Esophagus muscularis mucosa (tissue), 4 donors: ENCODE data around the gene MMP21. TPM values are rescaled to one million over a fixed set of nuclear protein-coding genes. Genes with fewer than 3 reads are reported as not detected.

Experiments
- DNase-seq: peaks from one replicate; pipeline ENCODE4 v3.0.0-alpha.2; 2017; ENCODE audit errors: extremely low spot score
- H3K27ac ChIP-seq, 4 donors: fragments of 200-600 bp; sonication (generic); replicated peaks in 1 of 4; 1 replicate in 3 of 4; 2 replicates in 1 of 4; pipeline ENCODE4 v1.5.1; 2016 to 2019; ENCODE audit warnings: mild to moderate bottlenecking in 1 of 4
- H3K27me3 ChIP-seq, 4 donors: fragments of 200-600 bp; sonication (generic); one replicate each; pipeline versions ENCODE4 v1.5.1 to v1.6.0; 2016 to 2019
- H3K36me3 ChIP-seq, 4 donors: fragments of 200-600 bp; sonication (generic); one replicate each; pipeline ENCODE4 v1.5.1; 2016 to 2019
- H3K4me1 ChIP-seq, 4 donors: fragments of 200-600 bp; sonication (generic); one replicate each; pipeline ENCODE4 v1.5.1; 2016 to 2019
- H3K4me3 ChIP-seq, 4 donors: fragments of 200-600 bp; sonication (generic); 1 replicate in 2 of 4; 2 replicates in 2 of 4; pipeline ENCODE4 v1.5.1; 2016 to 2019; ENCODE audit warnings: mild to moderate bottlenecking in 4 of 4, moderate library complexity in 1 of 4
- H3K9me3 ChIP-seq, 4 donors: fragments of 200-600 bp; sonication (generic); 1 replicate in 3 of 4; 2 replicates in 1 of 4; pipeline ENCODE4 v1.5.1; 2016 to 2019
- EP300 ChIP-seq: sonication (generic); formaldehyde crosslinking; IDR thresholded peaks from one replicate; pipeline ENCODE4 v1.6.1; 2017; ENCODE audit warnings: antibody characterized with exemption
- POLR2A ChIP-seq: fragments of 450-650 bp; IDR thresholded peaks from one replicate; pipeline ENCODE4 v1.6.1; 2017; ENCODE audit warnings: antibody characterized with exemption, moderate library complexity, mild to moderate bottlenecking, low read depth
- POLR2AphosphoS5 ChIP-seq, 2 donors: sonication (generic); formaldehyde crosslinking; IDR thresholded peaks; one replicate each; pipeline ENCODE4 v1.6.1; 2017; ENCODE audit warnings: antibody characterized with exemption in 2 of 2
- WGBS: methylation state at CpG from one replicate; pipeline ENCODE4 v1.1.5; 2018; 5-methylcytosine and 5-hydroxymethylcytosine counted together
- intact Hi-C: fragments of 100-400 bp; cut with DNase I; formaldehyde crosslinking; loops from one replicate; pipeline ENCODE4 v1.15.1; 2023
- small RNA-seq, 3 donors: library from RNA; depleted of rRNA; stranded (forward); fragments of <200 nt; gene quantifications; one replicate each; pipeline ENCODE3, GENCODE V24; 2016
- total RNA-seq, 4 donors: library from RNA; depleted of rRNA; stranded (reverse); fragments of >200 nt; gene quantifications; one replicate each; pipeline versions ENCODE4 v1.1.0 to v1.2.1, GENCODE V29; 2016
- TF ChIP-seq, protein P1 (sequence below), 3 experiments: fragments of 200-600 bp in 2 of 3; fragments of 450-650 bp in 1 of 3; sonication (generic) in 2 of 3; IDR thresholded peaks; one replicate each; pipeline ENCODE4 v1.5.1; 2017 to 2019; ENCODE audit warnings: antibody characterized with exemption in 3 of 3, mild to moderate bottlenecking in 2 of 3, moderate library complexity in 1 of 3

The MMP21 gene
- total RNA-seq, 4 donors from 2014 or later: not detected

DNA sequence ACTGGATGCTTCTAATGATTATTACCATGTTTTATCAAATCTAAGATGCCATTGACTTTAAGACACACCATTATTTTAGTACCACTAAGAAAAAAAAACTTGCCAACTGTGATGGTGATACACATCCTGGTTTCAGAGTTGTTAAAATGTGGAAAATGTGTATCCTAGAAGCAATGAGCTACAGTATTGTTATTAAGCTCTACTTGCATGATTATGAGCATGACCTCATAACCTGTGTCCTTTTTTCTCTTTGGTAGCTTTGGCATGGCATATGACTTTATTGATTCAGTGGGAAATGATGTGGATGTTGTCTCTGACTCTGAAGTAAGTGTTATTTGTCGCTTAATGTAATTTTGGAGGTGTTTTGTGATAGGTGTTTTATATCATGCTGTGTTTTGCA is 52.8 kb downstream of the MMP21 start:
- intact Hi-C loops: no loop called here
- H3K27ac ChIP-seq: no peak overlapping the region
- H3K27me3 ChIP-seq: no peaks in the 10 kb centered on the region
- peaks cover 42 to 67% (median 59%) of the 10 kb centered on the region in 4 donors for H3K36me3 ChIP-seq
- H3K9me3 ChIP-seq: no peaks in the 10 kb centered on the region
- 97% methylated on average over 1 of the region's 1 CpG for WGBS
- peaks cover 15 to 31% (median 21%) of the 10 kb centered on the region in 4 donors for H3K4me1 ChIP-seq
- TF ChIP-seq, protein P1, sequence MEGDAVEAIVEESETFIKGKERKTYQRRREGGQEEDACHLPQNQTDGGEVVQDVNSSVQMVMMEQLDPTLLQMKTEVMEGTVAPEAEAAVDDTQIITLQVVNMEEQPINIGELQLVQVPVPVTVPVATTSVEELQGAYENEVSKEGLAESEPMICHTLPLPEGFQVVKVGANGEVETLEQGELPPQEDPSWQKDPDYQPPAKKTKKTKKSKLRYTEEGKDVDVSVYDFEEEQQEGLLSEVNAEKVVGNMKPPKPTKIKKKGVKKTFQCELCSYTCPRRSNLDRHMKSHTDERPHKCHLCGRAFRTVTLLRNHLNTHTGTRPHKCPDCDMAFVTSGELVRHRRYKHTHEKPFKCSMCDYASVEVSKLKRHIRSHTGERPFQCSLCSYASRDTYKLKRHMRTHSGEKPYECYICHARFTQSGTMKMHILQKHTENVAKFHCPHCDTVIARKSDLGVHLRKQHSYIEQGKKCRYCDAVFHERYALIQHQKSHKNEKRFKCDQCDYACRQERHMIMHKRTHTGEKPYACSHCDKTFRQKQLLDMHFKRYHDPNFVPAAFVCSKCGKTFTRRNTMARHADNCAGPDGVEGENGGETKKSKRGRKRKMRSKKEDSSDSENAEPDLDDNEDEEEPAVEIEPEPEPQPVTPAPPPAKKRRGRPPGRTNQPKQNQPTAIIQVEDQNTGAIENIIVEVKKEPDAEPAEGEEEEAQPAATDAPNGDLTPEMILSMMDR (IDR thresholded peaks at IDR 0.05): no peak
- TF ChIP-seq EP300 (no peak), POLR2A (no peak), POLR2AphosphoS5 (IDR thresholded peaks at IDR 0.05) (no peak)
- DNase-seq: no peak
- no peak overlapping the region for H3K4me3 ChIP-seq

GRCh38 chr10:125721035-125721434 is 54.6 kb downstream of the MMP21 start:
- no peak for TF ChIP-seq POLR2AphosphoS5 (IDR thresholded peaks at IDR 0.05)
- TF ChIP-seq EP300: no peak
- TF ChIP-seq, protein P1 (IDR thresholded peaks at IDR 0.05): no peak
- no peak for TF ChIP-seq POLR2A
- no peaks in the 10 kb centered on the region for H3K27me3 ChIP-seq
- H3K9me3 ChIP-seq: no peaks in the 10 kb centered on the region
- H3K4me1 ChIP-seq: peaks cover 15 to 31% (median 21%) of the 10 kb centered on the region in 4 donors
- intact Hi-C loops: no loop called here
- peak overlapping the region in 1 of 4 donors; percentile 78 for H3K4me3 ChIP-seq
- DNase-seq: no peak
- WGBS: 84% methylated on average over 6 of the region's 6 CpGs
- no peak overlapping the region for H3K27ac ChIP-seq
- H3K36me3 ChIP-seq: peaks cover 24 to 49% (median 41%) of the 10 kb centered on the region in 4 donors

DNA sequence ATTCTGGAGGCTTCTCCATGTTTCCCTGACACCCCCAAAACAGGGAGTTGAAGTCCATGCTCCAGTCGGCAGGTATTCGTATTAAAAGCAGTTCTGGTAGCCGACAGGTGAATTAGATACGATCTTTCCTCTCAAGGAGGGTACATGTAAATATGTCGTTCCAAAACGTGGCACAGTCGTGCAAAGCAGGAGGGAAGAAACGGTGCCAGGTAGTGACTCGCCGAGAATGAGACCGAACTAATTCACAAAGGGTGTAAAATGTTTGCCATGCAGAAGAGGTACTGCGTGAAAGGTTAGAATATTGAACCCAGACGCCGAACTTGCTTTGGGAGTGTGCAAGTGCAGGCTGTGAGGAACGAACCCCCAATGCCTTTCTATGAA is 55.6 kb downstream of the MMP21 start:
- Histone ChIP-seq H3K36me3 (peaks cover 13 to 38% (median 32%) of the 10 kb centered on the region in 4 donors), H3K9me3 (no peaks in the 10 kb centered on the region), H3K4me3 (peak overlapping the region; percentile 78 to 91 (median 84)), H3K27ac (peak overlapping the region; percentile 85 to 94 (median 90)), H3K4me1 (peaks cover 15 to 31% (median 21%) of the 10 kb centered on the region in 4 donors), H3K27me3 (no peaks in the 10 kb centered on the region)
- under 1% methylated on average over 15 of the region's 15 CpGs for WGBS
- intact Hi-C loops: no loop called here
- no peak for DNase-seq
- TF ChIP-seq, protein P1 (IDR thresholded peaks at IDR 0.05): no peak

- 0% methylated on average over 23 of the region's 72 CpGs for WGBS
- peaks cover 15 to 31% (median 21%) of the 10 kb centered on the region in 4 donors for H3K4me1 ChIP-seq
- no peaks in the 10 kb centered on the region for H3K9me3 ChIP-seq
- peak within 1 kb of the TSS; percentile 78 to 91 (median 84) for H3K4me3 ChIP-seq
- TF ChIP-seq POLR2A (no peak), POLR2AphosphoS5 (IDR thresholded peaks at IDR 0.05) (peak; percentile 93 to 95), EP300 (no peak)
- TF ChIP-seq, protein P1 (IDR thresholded peaks at IDR 0.05): peak in 1 of 3 experiments; percentile 15
- intact Hi-C loops: no loop called here
- peak; percentile 99 for DNase-seq
- H3K27ac ChIP-seq: peak within 1 kb of the TSS; percentile 85 to 94 (median 90)
- H3K27me3 ChIP-seq: no peaks in the 10 kb centered on the region
- peaks cover 8 to 32% (median 26%) of the 10 kb centered on the region in 4 donors for H3K36me3 ChIP-seq
Observed at GRCh38 chr10:125719173-125720001, 56.2 kb downstream of the MMP21 start, which contains the start of gene EDRF1. Gene EDRF1 (plus strand): TSS chr10:125719709. CDS start chr10:125719808, 99 bp downstream.

Small RNAs within 50 kb of the gene (small RNA-seq; reads per million reads assigned to genes)
- gene MIR4484: 0 reads per million in 3 donors

Other genes starting within 250 kb of the MMP21 start
- gene TEX36, start 92.7 kb downstream of the MMP21 start, total RNA-seq: not detected
- 10 to 100 TPM in 3 of 4 donors, 1 to 10 TPM in 1; 9.9 to 17.4 (median 13.3) TPM for gene EDRF1, start 56.1 kb downstream of the MMP21 start, total RNA-seq
- 10 to 100 TPM; 29.7 to 46.5 (median 36.4) TPM for gene UROS, start 47.4 kb upstream of the MMP21 start, total RNA-seq
- gene BCCIP, start 47.7 kb upstream of the MMP21 start, total RNA-seq: 10 to 100 TPM; 36.8 to 53.2 (median 46.3) TPM
- gene DHX32, start 105.5 kb upstream of the MMP21 start, total RNA-seq: 10 to 100 TPM; 22.4 to 26.2 (median 25.0) TPM
- gene FANK1, start 120.7 kb upstream of the MMP21 start, total RNA-seq: 1 to 10 TPM in 2 of 4 donors, under 1 TPM in 2; 0.50 to 2.6 (median 1.4) TPM